ENCODE data around the gene PALD1. TPM values are rescaled to one million over a fixed set of nuclear protein-coding genes. Genes with fewer than 3 reads are reported as not detected.
A peak's percentile ranks its signal among the peaks of the same experiment; 100 is the strongest.

PALD1 gene
- total RNA-seq, 1 donor from 2014 or later, result 6.9 TPM

DNA sequence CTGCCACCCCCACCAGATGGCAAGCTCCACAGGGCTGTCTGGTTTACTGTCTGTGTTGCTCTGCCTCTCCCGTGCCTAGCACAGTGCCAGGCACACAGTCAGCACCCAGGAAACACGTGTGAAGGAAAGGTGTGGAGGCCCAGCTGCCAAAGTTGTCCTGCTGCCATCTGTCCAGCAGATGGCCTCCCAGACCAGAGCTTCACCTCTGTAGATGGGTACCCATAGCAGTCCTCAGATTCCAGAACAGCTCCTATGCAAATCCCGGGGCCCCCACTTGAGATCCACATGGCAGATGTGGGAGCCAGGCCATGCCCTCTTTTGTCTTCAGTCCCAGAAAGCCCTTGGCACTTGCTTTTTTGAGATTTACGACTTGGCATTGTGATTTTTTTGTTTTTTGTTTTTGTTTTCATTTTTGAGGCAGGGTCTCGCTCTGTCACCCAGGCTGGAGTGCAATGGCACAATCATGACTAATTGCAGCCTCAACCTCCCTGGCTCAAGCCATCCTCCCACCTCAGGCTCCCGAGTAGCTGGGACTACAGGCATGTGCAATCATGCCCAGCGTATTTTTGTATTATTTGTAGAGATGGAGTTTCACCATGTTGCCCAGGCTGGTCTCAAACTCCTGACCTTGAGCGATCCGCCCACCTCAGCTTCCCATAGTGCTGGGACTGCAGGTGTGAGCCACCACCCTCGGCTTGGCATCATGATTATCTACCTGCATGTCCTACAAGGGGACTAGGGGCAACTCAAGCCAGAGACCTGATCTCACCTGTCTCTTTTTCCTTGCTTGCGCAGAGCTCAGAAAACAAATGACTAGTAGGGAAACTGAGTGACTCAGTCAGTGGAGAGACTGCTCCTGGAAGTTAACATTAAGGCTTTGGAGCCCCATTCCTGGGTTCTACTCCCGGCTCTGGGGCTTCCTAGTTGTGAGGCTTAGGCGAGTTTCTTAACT, 16.9 kb upstream of the PALD1 start:
- H3K4me3 ChIP-seq, result no peak overlapping the region
- no peak for DNase-seq (ENCODE audit: extremely low spot score in 2 of 2)
- intact Hi-C loops (cut with DNase I), result loop anchor here (5.0 kb wide), 1 partner anchor 76 kb away; no protein-coding TSS in a partner anchor
- no peak overlapping the region for H3K27ac ChIP-seq
- H3K27me3 ChIP-seq, result no peaks in the 10 kb centered on the region
- peaks cover 30% of the 10 kb centered on the region for H3K4me1 ChIP-seq
- H3K36me3 ChIP-seq, result no peaks in the 10 kb centered on the region
- no peaks in the 10 kb centered on the region for H3K9me3 ChIP-seq
- TF ChIP-seq POLR2A (IDR thresholded peaks at IDR 0.05), result no peak
- TF ChIP-seq POLR2AphosphoS5 (IDR thresholded peaks at IDR 0.05; ENCODE audit: insufficient read depth in 1 of 2, low read depth in 1 of 2), result no peak
- TF ChIP-seq, protein P1, sequence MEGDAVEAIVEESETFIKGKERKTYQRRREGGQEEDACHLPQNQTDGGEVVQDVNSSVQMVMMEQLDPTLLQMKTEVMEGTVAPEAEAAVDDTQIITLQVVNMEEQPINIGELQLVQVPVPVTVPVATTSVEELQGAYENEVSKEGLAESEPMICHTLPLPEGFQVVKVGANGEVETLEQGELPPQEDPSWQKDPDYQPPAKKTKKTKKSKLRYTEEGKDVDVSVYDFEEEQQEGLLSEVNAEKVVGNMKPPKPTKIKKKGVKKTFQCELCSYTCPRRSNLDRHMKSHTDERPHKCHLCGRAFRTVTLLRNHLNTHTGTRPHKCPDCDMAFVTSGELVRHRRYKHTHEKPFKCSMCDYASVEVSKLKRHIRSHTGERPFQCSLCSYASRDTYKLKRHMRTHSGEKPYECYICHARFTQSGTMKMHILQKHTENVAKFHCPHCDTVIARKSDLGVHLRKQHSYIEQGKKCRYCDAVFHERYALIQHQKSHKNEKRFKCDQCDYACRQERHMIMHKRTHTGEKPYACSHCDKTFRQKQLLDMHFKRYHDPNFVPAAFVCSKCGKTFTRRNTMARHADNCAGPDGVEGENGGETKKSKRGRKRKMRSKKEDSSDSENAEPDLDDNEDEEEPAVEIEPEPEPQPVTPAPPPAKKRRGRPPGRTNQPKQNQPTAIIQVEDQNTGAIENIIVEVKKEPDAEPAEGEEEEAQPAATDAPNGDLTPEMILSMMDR (IDR thresholded peaks at IDR 0.05), result peak; percentile 60 to 71 (median 63)

DNA sequence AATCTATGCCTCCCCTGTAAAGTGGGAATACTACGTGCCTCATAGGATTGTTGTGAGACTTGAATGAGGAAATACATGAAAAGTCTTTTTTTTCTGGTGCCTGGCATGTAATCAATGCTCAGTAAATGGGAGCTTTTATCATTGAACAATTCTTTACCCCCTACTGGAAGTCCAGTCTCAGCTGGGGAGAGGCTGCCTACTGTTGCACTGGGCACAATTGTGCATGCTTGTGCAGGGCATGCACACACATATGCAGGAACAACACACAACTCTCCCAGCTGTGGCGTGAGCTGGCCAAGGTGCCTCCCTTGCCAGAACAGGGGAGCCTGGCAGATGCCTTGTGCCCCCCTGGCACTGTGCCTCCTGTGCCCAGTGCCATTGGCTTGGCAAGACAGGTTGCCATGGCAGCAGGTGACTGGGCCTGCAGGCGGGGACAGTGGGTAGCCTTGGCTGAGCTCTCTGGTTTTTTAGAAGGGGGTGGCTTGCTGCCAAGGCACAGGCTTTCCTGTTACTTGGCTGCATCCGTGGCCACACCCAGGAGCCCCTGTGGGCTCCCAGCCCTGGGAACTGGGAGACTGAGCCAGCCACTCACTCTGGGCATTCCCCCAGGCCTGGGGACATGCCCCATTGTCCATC, 16.1 kb upstream of the PALD1 start:
- Histone ChIP-seq H3K4me1 (peaks cover 30% of the 10 kb centered on the region), H3K27ac (no peak overlapping the region), H3K9me3 (no peaks in the 10 kb centered on the region), H3K27me3 (no peaks in the 10 kb centered on the region), H3K4me3 (no peak overlapping the region), H3K36me3 (no peaks in the 10 kb centered on the region)
- DNase-seq (ENCODE audit: extremely low spot score in 2 of 2), result peak in 1 of 2 donors; percentile 86
- TF ChIP-seq, protein P1 (IDR thresholded peaks at IDR 0.05), result no peak
- no peak for TF ChIP-seq POLR2AphosphoS5 (IDR thresholded peaks at IDR 0.05; ENCODE audit: insufficient read depth in 1 of 2, low read depth in 1 of 2)
- intact Hi-C loops (cut with DNase I), result loop anchor here (5.0 kb wide), 1 partner anchor 75 kb away; no protein-coding TSS in a partner anchor

DNA sequence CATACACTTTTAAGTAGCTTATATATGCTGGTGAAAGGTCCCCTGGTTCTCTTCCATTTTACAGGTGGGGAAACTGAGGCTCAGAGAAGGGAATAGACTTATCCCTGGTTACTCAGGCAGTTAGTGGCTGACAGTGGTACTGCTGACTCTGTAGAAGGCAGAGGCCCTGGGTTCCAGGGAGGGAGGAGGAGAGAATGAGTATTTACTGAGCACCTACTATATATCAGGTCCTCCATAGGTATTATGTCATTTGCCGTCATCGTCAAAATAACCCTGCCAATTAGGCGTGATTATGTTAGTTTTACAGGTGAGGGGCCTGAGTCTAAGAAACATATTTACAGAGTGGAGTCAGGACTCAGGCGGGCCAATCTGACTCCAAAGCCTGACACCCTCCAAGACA, 13.3 kb upstream of the PALD1 start:
- H3K27me3 ChIP-seq, result no peaks in the 10 kb centered on the region
- H3K4me3 ChIP-seq, result no peak overlapping the region
- intact Hi-C loops (cut with DNase I), result no loop called here
- DNase-seq (ENCODE audit: extremely low spot score in 2 of 2), result no peak
- TF ChIP-seq, protein P1 (IDR thresholded peaks at IDR 0.05), result no peak
- TF ChIP-seq POLR2AphosphoS5 (IDR thresholded peaks at IDR 0.05; ENCODE audit: insufficient read depth in 1 of 2, low read depth in 1 of 2) (no peak), POLR2A (IDR thresholded peaks at IDR 0.05) (no peak)
- H3K36me3 ChIP-seq, result no peaks in the 10 kb centered on the region
- H3K4me1 ChIP-seq, result peaks cover 17% of the 10 kb centered on the region
- H3K9me3 ChIP-seq, result no peaks in the 10 kb centered on the region
- H3K27ac ChIP-seq, result no peak overlapping the region

DNA sequence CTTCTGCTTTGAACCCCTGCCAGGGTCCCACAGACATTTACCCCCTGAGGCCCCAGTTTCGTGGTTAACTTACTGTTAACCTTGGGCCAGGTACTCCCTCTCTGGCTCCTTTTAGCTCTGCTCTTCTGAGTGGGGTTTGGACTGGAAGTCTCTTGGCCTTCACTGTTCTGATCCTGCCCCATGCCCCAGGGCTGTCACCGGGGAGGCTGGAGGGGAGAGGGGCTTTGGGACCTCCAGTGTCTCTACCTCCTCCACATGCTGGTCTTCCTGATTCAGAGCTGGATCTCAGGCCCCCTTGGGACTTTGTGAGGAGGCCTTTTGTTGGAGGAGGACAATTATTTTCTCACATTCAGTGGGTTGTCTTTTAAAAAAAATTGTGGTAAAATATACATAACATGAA, 12.7 kb upstream of the PALD1 start:
- intact Hi-C loops (cut with DNase I), result no loop called here
- H3K9me3 ChIP-seq, result no peaks in the 10 kb centered on the region
- no peak for DNase-seq (ENCODE audit: extremely low spot score in 2 of 2)
- no peaks in the 10 kb centered on the region for H3K36me3 ChIP-seq
- no peak overlapping the region for H3K4me3 ChIP-seq
- no peaks in the 10 kb centered on the region for H3K27me3 ChIP-seq
- no peak for TF ChIP-seq POLR2AphosphoS5 (IDR thresholded peaks at IDR 0.05; ENCODE audit: insufficient read depth in 1 of 2, low read depth in 1 of 2)
- peaks cover 17% of the 10 kb centered on the region for H3K4me1 ChIP-seq
- H3K27ac ChIP-seq, result no peak overlapping the region

DNA sequence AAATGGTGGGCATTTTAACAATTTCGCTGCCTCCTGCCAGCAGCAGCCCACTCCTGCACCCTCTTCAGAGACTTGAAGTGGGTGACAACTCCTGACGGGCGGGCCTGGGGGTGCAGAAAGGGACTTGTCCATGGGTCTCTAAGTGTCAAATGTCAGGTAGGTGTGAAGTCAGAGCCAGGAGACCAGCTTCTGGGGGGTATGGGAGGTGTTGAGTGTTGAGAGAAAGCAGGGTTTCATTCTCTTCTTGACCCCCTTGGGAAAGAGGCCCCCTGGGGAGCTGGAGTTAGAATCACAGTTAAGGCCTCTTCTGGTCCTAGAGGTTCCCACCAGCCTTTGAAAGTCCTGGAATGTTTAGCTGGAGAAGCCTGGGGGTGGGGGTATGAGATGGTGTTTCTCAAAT, 11.6 kb upstream of the PALD1 start:
- H3K27ac ChIP-seq, result no peak overlapping the region
- H3K4me1 ChIP-seq, result peaks cover 11% of the 10 kb centered on the region
- no peaks in the 10 kb centered on the region for H3K9me3 ChIP-seq
- DNase-seq (ENCODE audit: extremely low spot score in 2 of 2), result no peak
- H3K27me3 ChIP-seq, result no peaks in the 10 kb centered on the region
- H3K4me3 ChIP-seq, result no peak overlapping the region
- intact Hi-C loops (cut with DNase I), result no loop called here
- H3K36me3 ChIP-seq, result no peaks in the 10 kb centered on the region
- TF ChIP-seq, protein P1 (IDR thresholded peaks at IDR 0.05), result no peak
- TF ChIP-seq POLR2A (IDR thresholded peaks at IDR 0.05), result no peak
- TF ChIP-seq POLR2AphosphoS5 (IDR thresholded peaks at IDR 0.05; ENCODE audit: insufficient read depth in 1 of 2, low read depth in 1 of 2), result no peak
